Thymus (tissue), 11 donors: Measurements from ENCODE around the gene STX18. TPM values are rescaled to one million over a fixed set of nuclear protein-coding genes. Genes with fewer than 3 reads are reported as not detected.
A peak's percentile ranks its signal among the peaks of the same experiment; 100 is the strongest.
"Not testable (repeated sequence)": the region's sequence is repeated elsewhere in the genome, so short reads cannot be mapped to it uniquely, and the experiment has no call there.

Source experiments
- DNase-seq, 9 donors: peaks; one replicate each; pipeline ENCODE4 v3.0.0-alpha.2; 2013; ENCODE audit warnings: low spot score in 9 of 9, low read depth in 6 of 9, missing footprints in 1 of 9
- H3K27ac ChIP-seq, 2 donors: one replicate each; pipeline ENCODE4 v1.5.1; 2013; ENCODE audit warnings: control low read depth in 1 of 2, low read depth in 1 of 2, low read length in 1 of 2, mild to moderate bottlenecking in 1 of 2, moderate library complexity in 1 of 2
- H3K27me3 ChIP-seq, 2 donors: one replicate each; pipeline ENCODE4 v1.5.1; 2013; ENCODE audit warnings: low read length in 1 of 2; ENCODE audit not compliant: control insufficient read depth in 2 of 2, insufficient read depth in 1 of 2
- H3K36me3 ChIP-seq, 2 donors: one replicate each; pipeline ENCODE4 v1.5.1; 2013; ENCODE audit warnings: low read length in 1 of 2, mild to moderate bottlenecking in 1 of 2, moderate library complexity in 1 of 2; ENCODE audit not compliant: control insufficient read depth in 2 of 2, insufficient read depth in 2 of 2
- H3K4me1 ChIP-seq, 2 donors: one replicate each; pipeline ENCODE4 v1.5.1; 2013; ENCODE audit warnings: low read length in 2 of 2; ENCODE audit not compliant: control insufficient read depth in 2 of 2, insufficient read depth in 2 of 2
- H3K4me3 ChIP-seq, 2 donors: one replicate each; pipeline ENCODE4 v1.5.1; 2013; ENCODE audit warnings: low read length in 2 of 2, control low read depth in 1 of 2, mild to moderate bottlenecking in 1 of 2
- H3K9me3 ChIP-seq, 2 donors: one replicate each; pipeline ENCODE4 v1.5.1; 2013; ENCODE audit warnings: low read length in 1 of 2, mild to moderate bottlenecking in 1 of 2; ENCODE audit not compliant: control insufficient read depth in 2 of 2, insufficient read depth in 1 of 2
- WGBS: extraction: QIAGEN DNeasy Blood & Tissue Kit; methylation state at CpG from one replicate; pipeline ENCODE4 v1.1.7; 2013; 5-methylcytosine and 5-hydroxymethylcytosine counted together
- polyA plus RNA-seq: library from polyadenylated mRNA; stranded (reverse); fragments of 200-250 nt; gene quantifications from one replicate; pipeline ENCODE4 v1.2.3, GENCODE V29; 2013
- total RNA-seq: library from RNA; stranded (reverse); fragments of 120-200 nt; gene quantifications from one replicate; pipeline ENCODE4 v1.2.4, GENCODE V29; 2013
- donor health status: healthy.

The STX18 gene
- total and polyA plus RNA-seq, 2 donors = 27.8 to 33.1 TPM

DNA sequence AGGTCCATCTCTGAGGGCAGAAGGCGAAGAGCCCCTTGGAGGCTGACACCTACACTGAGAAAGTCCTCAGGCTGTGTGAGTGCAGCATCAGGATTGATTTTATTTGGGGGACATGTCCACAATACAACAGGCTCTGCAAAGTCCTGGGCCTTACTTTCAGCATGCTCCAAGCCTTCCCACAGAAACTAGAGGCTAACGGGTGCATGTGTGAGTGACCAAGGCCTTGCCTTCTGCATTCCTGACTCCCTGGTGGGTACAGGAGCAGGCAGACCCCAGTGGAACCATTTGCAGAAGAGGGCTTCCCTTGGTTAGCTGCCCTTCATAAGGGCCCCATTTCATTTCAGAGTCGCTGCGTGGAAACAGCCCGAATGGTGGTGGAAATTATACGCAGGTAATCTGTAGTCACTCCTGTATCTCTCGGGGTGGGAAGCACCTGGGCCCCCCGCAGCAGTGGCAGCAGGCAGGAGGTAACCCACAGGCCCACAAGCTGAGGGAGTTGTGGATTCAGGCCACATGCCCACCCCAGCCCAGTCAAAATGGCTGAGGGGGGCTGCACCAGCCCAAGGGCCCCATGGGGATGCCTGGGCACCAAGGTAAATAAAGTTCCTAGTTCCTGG, 117.2 kb downstream of the STX18 start:
- DNase-seq = no peak
- no peak overlapping the region for H3K27ac ChIP-seq
- H3K27me3 ChIP-seq = no peaks in the 10 kb centered on the region
- H3K4me3 ChIP-seq = no peak overlapping the region
- no peaks in the 10 kb centered on the region for H3K9me3 ChIP-seq
- H3K4me1 ChIP-seq = peaks cover 3 to 4% of the 10 kb centered on the region in 2 donors
- WGBS = 90% methylated on average over 8 of the region's 8 CpGs
- H3K36me3 ChIP-seq = peaks cover 31 to 61% of the 10 kb centered on the region in 2 donors

DNA sequence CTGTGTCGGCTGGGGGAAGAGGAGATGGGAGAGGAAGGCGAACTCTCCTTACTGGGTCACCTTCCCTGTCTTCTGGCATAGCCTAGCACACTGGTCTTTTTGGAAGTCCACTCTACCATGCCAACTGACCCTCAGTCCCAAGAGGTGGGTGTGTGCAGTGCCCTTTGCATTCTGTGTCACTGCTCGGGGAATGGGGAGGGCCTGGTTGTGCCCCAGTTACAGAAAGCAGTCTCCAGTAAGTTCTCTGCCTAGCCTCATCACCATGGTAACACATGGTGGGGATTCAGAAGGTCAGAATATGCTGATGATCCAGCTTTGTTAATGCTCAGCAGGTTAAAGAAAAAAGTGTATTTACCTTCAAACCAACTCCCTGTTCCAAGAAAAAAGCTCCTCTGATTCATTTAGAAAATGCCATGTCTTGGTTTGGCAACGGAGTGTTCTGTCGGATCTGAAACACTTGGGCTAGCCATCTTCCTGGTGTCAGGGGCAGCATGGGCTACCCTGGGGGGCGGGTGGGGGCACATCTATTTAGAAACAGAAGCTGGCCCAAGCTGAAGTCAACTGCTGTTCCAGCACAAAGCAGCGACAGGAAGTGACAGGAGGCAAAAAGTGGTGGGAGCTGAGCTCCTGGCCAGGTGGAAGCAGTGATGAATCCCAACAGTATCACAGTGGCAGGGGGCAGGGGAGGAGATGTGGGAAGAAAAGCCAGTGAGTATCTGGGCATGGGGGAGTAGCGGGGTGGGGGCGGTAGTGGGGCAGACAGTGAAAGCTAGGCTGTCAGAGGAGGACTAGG, 117.9 kb downstream of the STX18 start:
- DNase-seq = no peak
- Histone ChIP-seq H3K9me3 (no peaks in the 10 kb centered on the region), H3K4me3 (no peak overlapping the region), H3K27me3 (no peaks in the 10 kb centered on the region), H3K36me3 (peaks cover 31 to 62% of the 10 kb centered on the region in 2 donors), H3K27ac (no peak overlapping the region), H3K4me1 (peaks cover 8 to 11% of the 10 kb centered on the region in 2 donors)
- 94% methylated on average over 9 of the region's 9 CpGs for WGBS

DNA sequence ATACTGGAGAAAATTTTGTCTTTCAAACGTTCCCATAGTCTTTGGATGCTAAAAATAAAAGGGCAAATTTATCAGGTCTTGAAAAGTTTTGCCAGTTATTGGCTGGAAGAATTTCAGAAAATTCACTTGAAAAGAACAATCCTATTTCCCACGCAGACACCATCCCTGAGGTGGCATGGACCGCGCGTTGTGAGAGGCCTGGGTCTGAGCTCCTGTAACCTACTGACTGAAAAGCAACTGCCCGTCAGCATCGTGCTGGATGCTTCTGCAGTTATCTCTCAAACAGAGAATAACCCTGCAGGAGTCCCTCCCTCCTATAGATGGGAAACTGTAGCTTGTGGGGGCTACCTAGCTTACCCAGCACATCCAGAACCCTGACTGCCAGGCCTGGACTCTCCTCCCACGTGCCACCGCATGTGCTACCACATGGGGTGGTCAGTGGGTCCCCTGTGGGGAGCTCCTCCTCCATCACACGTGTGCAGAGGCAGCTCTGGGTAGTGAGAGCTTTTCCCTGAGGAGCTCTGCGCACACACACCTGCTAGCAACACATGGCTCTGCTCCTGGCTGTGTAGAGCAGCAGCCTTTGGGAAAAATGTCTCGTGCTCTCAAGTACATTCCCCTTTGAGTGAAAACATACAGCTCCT, 118.9 kb downstream of the STX18 start:
- no peak for DNase-seq
- H3K4me1 ChIP-seq = peaks cover 15 to 20% of the 10 kb centered on the region in 2 donors
- H3K9me3 ChIP-seq = no peaks in the 10 kb centered on the region
- no peak overlapping the region for H3K27ac ChIP-seq
- no peaks in the 10 kb centered on the region for H3K27me3 ChIP-seq
- H3K4me3 ChIP-seq = no peak overlapping the region
- 94% methylated on average over 12 of the region's 12 CpGs for WGBS
- H3K36me3 ChIP-seq = peaks cover 30 to 59% of the 10 kb centered on the region in 2 donors

DNA sequence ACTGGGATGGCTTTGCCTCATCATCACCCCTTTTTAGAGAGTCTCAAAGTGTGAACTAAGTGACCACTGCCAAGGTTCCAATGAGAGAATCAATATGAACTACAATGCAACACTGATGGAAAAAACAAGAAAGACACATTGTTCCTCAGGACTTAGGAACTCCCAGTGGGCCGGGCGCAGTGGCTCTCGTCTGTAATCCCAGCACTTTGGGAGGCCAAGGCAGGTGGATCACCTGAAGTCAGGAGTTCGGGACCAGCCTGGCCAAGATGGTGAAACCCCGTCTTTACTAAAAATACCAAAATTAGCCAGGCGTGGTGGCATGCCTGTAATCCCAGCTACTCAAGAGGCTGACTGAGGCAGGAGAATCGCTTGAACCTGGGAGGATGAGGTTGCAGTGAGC, 119.7 kb downstream of the STX18 start:
- 99% methylated on average over 7 of the region's 7 CpGs for WGBS
- peaks cover 26 to 62% of the 10 kb centered on the region in 2 donors for H3K36me3 ChIP-seq
- not testable (repeated sequence) for H3K4me3 ChIP-seq, H3K9me3 ChIP-seq, H3K27ac ChIP-seq, H3K27me3 ChIP-seq, DNase-seq
- peaks cover 19 to 24% of the 10 kb centered on the region in 2 donors for H3K4me1 ChIP-seq

DNA sequence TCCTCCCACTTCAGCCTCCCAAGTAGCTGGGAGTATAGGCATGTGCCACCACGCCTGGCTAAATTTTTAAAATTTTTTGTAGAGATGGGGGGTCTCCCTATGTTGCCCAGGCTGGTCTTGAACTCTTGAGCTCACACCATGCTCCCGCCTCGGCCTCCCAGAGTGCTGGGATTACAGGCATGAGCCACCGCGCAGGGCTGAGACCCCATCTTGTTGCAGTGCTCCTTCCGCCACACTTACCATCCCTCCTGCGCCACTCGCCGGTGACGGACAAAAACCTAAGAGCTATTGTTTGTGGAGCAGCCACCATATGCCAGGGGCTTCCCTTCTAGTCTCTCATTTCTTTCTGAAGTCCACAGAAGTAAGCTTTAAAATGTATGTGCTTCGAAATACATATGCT, 120.5 kb downstream of the STX18 start:
- H3K4me1 ChIP-seq = peaks cover 19 to 24% of the 10 kb centered on the region in 2 donors
- H3K9me3 ChIP-seq = no peaks in the 10 kb centered on the region
- DNase-seq = no peak
- H3K27ac ChIP-seq = no peak overlapping the region
- WGBS = 99% methylated on average over 11 of the region's 11 CpGs
- peaks cover 26 to 58% of the 10 kb centered on the region in 2 donors for H3K36me3 ChIP-seq
- H3K27me3 ChIP-seq = no peaks in the 10 kb centered on the region
- no peak overlapping the region for H3K4me3 ChIP-seq

DNA sequence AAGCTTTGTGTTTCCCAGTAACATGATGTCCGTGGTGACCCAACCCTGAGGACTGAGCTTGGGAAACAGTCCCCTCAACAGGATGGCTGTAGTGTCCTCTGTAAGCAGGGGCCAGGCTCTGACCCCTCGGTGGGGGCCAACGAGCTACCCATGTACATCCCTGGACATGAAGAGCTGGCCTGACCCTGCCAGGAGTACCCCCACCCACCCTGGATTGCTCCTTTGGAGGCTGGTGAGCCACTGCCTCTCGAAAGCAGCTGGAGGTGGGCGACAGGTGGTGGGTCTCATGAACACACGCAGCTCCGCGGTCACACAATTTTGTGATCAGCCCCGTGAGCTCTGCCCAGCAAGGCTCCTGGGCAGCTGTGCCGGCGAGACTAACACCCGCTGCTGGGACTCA, 121.4 kb downstream of the STX18 start:
- H3K27ac ChIP-seq = no peak overlapping the region
- peaks cover 0 to 6% of the 10 kb centered on the region in 2 donors for H3K9me3 ChIP-seq
- H3K4me1 ChIP-seq = peaks cover 19 to 24% of the 10 kb centered on the region in 2 donors
- no peaks in the 10 kb centered on the region for H3K27me3 ChIP-seq
- no peak overlapping the region for H3K4me3 ChIP-seq
- 94% methylated on average over 12 of the region's 12 CpGs for WGBS
- no peak for DNase-seq
- peaks cover 26 to 57% of the 10 kb centered on the region in 2 donors for H3K36me3 ChIP-seq

DNA sequence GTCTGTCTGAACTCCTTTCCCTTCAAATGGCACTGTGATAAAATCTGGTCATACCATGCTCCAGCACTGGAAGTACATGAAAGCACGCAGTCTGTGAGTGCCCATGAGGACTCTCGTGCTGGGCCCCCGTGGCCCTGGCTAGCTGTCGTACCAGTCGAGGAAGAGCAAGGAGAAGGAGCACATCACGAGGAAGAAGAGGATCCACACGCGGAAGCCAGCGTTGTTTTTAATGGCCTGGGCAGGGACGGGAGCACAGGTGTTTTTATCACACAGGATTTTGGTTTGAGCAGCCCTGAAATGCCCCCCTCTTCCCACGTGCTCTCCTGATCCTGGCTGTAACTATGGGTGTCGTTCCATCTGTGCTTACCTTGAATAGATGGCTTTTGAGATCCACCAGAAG, 122.0 kb downstream of the STX18 start:
- H3K9me3 ChIP-seq = peaks cover 0 to 8% of the 10 kb centered on the region in 2 donors
- WGBS = 96% methylated on average over 12 of the region's 12 CpGs
- DNase-seq = no peak
- H3K36me3 ChIP-seq = peaks cover 23 to 57% of the 10 kb centered on the region in 2 donors
- H3K27me3 ChIP-seq = no peaks in the 10 kb centered on the region
- H3K4me1 ChIP-seq = peaks cover 19 to 24% of the 10 kb centered on the region in 2 donors
- no peak overlapping the region for H3K4me3 ChIP-seq
- no peak overlapping the region for H3K27ac ChIP-seq

DNA sequence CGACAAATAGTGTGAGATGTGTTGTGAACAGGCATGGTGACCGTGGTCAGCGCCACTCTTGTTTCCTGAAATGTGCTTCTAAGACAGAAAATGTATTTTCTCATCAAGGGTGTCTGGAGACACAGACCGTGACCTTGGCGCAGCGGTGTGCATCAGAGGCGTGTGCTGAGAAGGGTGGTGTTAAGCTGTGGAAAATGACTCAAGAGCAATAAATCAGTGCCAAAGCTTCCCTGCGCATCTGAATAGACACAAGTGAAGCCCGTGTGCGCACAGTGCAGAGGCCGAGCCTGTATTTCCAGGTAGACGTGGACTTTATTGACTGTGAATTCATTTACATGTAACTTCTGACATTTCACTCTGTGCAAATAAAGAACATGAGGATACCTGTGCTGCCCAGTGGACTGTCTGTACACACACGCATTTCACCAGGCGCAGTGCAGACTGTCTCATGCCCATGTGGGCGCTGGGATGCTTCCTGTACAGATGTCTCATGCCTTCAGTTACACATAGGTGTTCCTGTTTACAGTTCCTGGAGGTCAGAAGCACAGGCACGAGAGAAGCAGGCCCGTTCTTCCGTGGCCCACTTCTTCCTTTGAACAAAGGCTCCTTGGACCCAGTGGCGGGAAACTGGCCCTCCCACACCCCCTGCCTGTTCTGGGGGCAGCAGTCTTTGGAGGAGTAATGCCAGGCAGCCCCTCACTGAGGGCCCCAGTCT, 123.0 kb downstream of the STX18 start:
- Histone ChIP-seq H3K9me3 (peaks cover 0 to 8% of the 10 kb centered on the region in 2 donors), H3K36me3 (peaks cover 20 to 50% of the 10 kb centered on the region in 2 donors), H3K27me3 (no peaks in the 10 kb centered on the region), H3K27ac (peak overlapping the region; percentile 2 to 46), H3K4me1 (peaks cover 19 to 24% of the 10 kb centered on the region in 2 donors), H3K4me3 (no peak overlapping the region)
- 56% methylated on average over 19 of the region's 19 CpGs for WGBS
- peak in 2 of 9 donors; percentile 26 to 44 for DNase-seq
